NB4 (cell line): Measurements from ENCODE around the gene SLC25A43.

Experiments
- POLR2A ChIP-seq: IDR thresholded peaks from 2 replicates; pipeline ENCODE4 v1.6.1; 2011; ENCODE audit warnings: mild to moderate bottlenecking; ENCODE audit not compliant: insufficient read length; ENCODE audit errors: extremely low read depth
- TF ChIP-seq, protein P1 (sequence below): IDR thresholded peaks from one replicate; pipeline ENCODE4 v1.5.1; 2012; ENCODE audit warnings: low read depth, low read length
- TF ChIP-seq, protein P2 (sequence below): IDR thresholded peaks from 2 replicates; pipeline ENCODE4 v1.6.1; 2011; ENCODE audit warnings: low read depth, low read length

DNA sequence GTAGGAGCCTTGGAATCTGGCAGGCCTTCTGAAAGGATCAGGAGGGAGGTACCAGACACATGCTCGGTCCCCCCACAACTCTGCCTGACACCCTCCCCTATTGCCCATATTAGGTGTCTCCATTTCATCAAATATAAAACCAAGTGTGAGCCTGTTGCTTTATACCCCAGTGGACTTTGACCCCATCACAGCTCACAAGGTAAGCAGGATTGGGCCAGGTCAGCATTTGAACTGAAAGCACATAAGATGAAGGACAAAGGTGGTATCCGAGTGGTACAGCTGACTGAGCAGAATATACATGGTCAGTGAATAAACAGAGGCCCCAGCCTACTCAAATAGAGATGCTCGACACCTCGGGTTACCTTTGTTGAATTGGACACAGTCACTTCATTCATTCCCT lies 20.0 kb downstream of the SLC25A43 start:
- TF ChIP-seq, protein P1, sequence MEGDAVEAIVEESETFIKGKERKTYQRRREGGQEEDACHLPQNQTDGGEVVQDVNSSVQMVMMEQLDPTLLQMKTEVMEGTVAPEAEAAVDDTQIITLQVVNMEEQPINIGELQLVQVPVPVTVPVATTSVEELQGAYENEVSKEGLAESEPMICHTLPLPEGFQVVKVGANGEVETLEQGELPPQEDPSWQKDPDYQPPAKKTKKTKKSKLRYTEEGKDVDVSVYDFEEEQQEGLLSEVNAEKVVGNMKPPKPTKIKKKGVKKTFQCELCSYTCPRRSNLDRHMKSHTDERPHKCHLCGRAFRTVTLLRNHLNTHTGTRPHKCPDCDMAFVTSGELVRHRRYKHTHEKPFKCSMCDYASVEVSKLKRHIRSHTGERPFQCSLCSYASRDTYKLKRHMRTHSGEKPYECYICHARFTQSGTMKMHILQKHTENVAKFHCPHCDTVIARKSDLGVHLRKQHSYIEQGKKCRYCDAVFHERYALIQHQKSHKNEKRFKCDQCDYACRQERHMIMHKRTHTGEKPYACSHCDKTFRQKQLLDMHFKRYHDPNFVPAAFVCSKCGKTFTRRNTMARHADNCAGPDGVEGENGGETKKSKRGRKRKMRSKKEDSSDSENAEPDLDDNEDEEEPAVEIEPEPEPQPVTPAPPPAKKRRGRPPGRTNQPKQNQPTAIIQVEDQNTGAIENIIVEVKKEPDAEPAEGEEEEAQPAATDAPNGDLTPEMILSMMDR: no peak
- no peak for TF ChIP-seq POLR2A
- TF ChIP-seq, protein P2, sequence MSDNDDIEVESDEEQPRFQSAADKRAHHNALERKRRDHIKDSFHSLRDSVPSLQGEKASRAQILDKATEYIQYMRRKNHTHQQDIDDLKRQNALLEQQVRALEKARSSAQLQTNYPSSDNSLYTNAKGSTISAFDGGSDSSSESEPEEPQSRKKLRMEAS: no peak
